ENCODE data around the gene TAS2R30.

TAS2R30 gene

GRCh38 chr12:11136075-11136474, 1.6 kb upstream of the TAS2R30 start:
- TF ChIP-seq TAF1 (IDR thresholded peaks at IDR 0.05; ENCODE audit: borderline replicate concordance, insufficient read depth, low read length) = no peak
- TF ChIP-seq SIN3A (IDR thresholded peaks at IDR 0.05; ENCODE audit: borderline replicate concordance, insufficient read depth, low read length) = no peak
- TF ChIP-seq REST (IDR thresholded peaks at IDR 0.05; ENCODE audit: insufficient read depth in 1 of 2, low read depth in 2 of 2, low read length in 2 of 2) = no peak
- no peak for TF ChIP-seq FOXP2 (optimal IDR thresholded peaks at IDR 0.05; ENCODE audit: borderline replicate concordance, extremely low read depth, extremely low read length, insufficient read depth)
- TF ChIP-seq POLR2AphosphoS5 (IDR thresholded peaks at IDR 0.05; ENCODE audit: low read depth, low read length) = no peak

- TF ChIP-seq TAF1 (IDR thresholded peaks at IDR 0.05; ENCODE audit: borderline replicate concordance, insufficient read depth, low read length) (no peak), SIN3A (IDR thresholded peaks at IDR 0.05; ENCODE audit: borderline replicate concordance, insufficient read depth, low read length) (no peak), REST (IDR thresholded peaks at IDR 0.05; ENCODE audit: insufficient read depth in 1 of 2, low read depth in 2 of 2, low read length in 2 of 2) (no peak), FOXP2 (optimal IDR thresholded peaks at IDR 0.05; ENCODE audit: borderline replicate concordance, extremely low read depth, extremely low read length, insufficient read depth) (no peak), POLR2AphosphoS5 (IDR thresholded peaks at IDR 0.05; ENCODE audit: low read depth, low read length) (no peak)
Measured at GRCh38 chr12:11133816-11134215, 628 bp downstream of the TAS2R30 start.

GRCh38 chr12:11133162-11133561, 1.3 kb downstream of the TAS2R30 start:
- TF ChIP-seq POLR2AphosphoS5 (IDR thresholded peaks at IDR 0.05; ENCODE audit: low read depth, low read length) (no peak), FOXP2 (optimal IDR thresholded peaks at IDR 0.05; ENCODE audit: borderline replicate concordance, extremely low read depth, extremely low read length, insufficient read depth) (no peak), TAF1 (IDR thresholded peaks at IDR 0.05; ENCODE audit: borderline replicate concordance, insufficient read depth, low read length) (no peak), SIN3A (IDR thresholded peaks at IDR 0.05; ENCODE audit: borderline replicate concordance, insufficient read depth, low read length) (no peak), REST (IDR thresholded peaks at IDR 0.05; ENCODE audit: insufficient read depth in 1 of 2, low read depth in 2 of 2, low read length in 2 of 2) (no peak)

- TF ChIP-seq REST (IDR thresholded peaks at IDR 0.05; ENCODE audit: insufficient read depth in 1 of 2, low read depth in 2 of 2, low read length in 2 of 2) (no peak), POLR2AphosphoS5 (IDR thresholded peaks at IDR 0.05; ENCODE audit: low read depth, low read length) (no peak), FOXP2 (optimal IDR thresholded peaks at IDR 0.05; ENCODE audit: borderline replicate concordance, extremely low read depth, extremely low read length, insufficient read depth) (no peak), SIN3A (IDR thresholded peaks at IDR 0.05; ENCODE audit: borderline replicate concordance, insufficient read depth, low read length) (no peak)
Measured at GRCh38 chr12:11130999-11131398, 3.4 kb downstream of the TAS2R30 start.

- no peak for TF ChIP-seq POLR2AphosphoS5 (IDR thresholded peaks at IDR 0.05; ENCODE audit: low read depth, low read length)
- TF ChIP-seq TAF1 (IDR thresholded peaks at IDR 0.05; ENCODE audit: borderline replicate concordance, insufficient read depth, low read length) = no peak
- TF ChIP-seq FOXP2 (optimal IDR thresholded peaks at IDR 0.05; ENCODE audit: borderline replicate concordance, extremely low read depth, extremely low read length, insufficient read depth) = no peak
- no peak for TF ChIP-seq REST (IDR thresholded peaks at IDR 0.05; ENCODE audit: insufficient read depth in 1 of 2, low read depth in 2 of 2, low read length in 2 of 2)
- TF ChIP-seq SIN3A (IDR thresholded peaks at IDR 0.05; ENCODE audit: borderline replicate concordance, insufficient read depth, low read length) = no peak
Measured at GRCh38 chr12:11130382-11130781, 4.1 kb downstream of the TAS2R30 start.
